HepG2 (cell line): ENCODE results near the gene SEMA4C. TPM values are rescaled to one million over a fixed set of nuclear protein-coding genes. Genes with fewer than 3 reads are reported as not detected.

Experiments used
- ATAC-seq: fragments of 200-7000 bp; cut with Tn5 transposase; 3 replicates; pipeline ENCODE4 v1.9.1; 2020; ENCODE audit warnings: mild to moderate bottlenecking, moderate library complexity
- BruUV-seq: library from RNA; stranded (reverse); fragments of 400-500 nt; replicated peaks from 2 replicates; lab custom pipeline; 2021; lab: Mats Ljungman, UMichigan
- CTCF ChIA-PET: fragments of 300-600 bp; formaldehyde crosslinking; extraction: SDS; loops from one replicate; lab custom pipeline; 2021; ENCODE audit warnings: low total read pairs, inconsistent platforms, low intra/inter-chr PET ratio; lab: Yijun Ruan, JAX
- POLR2A ChIA-PET: fragments of 350-600 bp; sonication (Branson Sonifier 250); formaldehyde crosslinking; loops from one replicate; lab custom pipeline; 2020; ENCODE audit warnings: antibody characterized with exemption, inconsistent platforms; lab: Yijun Ruan, JAX
- DNase-seq: peaks from one replicate; pipeline ENCODE4 v3.0.0-alpha.2; 2015; ENCODE audit warnings: low spot score
- FAIRE-seq: peaks from 3 replicates; lab custom pipeline; 2011; peaks lifted over from hg19 to GRCh38; lab: Jason Lieb, UNC
- H2AFZ ChIP-seq: one replicate; pipeline ENCODE4 v1.6.1; 2011; ENCODE audit warnings: low read length, inconsistent platforms
- H3K27ac ChIP-seq: fragments of 300-600 bp; 3 replicates; pipeline ENCODE4 v1.8.0; 2011; ENCODE audit warnings: mixed run types, mild to moderate bottlenecking, mixed read lengths, low read length, inconsistent platforms; ENCODE audit not compliant: insufficient read depth; ENCODE audit errors: extremely low read length
- H3K27me3 ChIP-seq, 2 experiments: fragments of 200-600 bp in 1 of 2; 2 replicates in 1 of 2; 3 replicates in 1 of 2; pipeline versions ENCODE4 v1.6.0 to v1.8.0; 2011; ENCODE audit warnings: low read length in 2 of 2, mild to moderate bottlenecking in 2 of 2, moderate library complexity in 2 of 2, inconsistent platforms in 1 of 2; ENCODE audit not compliant: insufficient read depth in 2 of 2, control insufficient read depth in 1 of 2
- H3K36me3 ChIP-seq, 2 experiments: fragments of 200-600 bp in 1 of 2; replicated peaks in 1 of 2; 2 replicates in 1 of 2; 3 replicates in 1 of 2; pipeline versions ENCODE4 v1.5.1 to v1.8.0; 2011; ENCODE audit warnings: low read length in 2 of 2, inconsistent platforms in 1 of 2; ENCODE audit not compliant: insufficient read depth in 2 of 2, control insufficient read depth in 1 of 2
- H3K4me1 ChIP-seq: 2 replicates; pipeline ENCODE4 v1.5.1; 2012; ENCODE audit warnings: low read length, inconsistent platforms; ENCODE audit not compliant: insufficient read depth
- H3K4me2 ChIP-seq: 2 replicates; pipeline ENCODE4 v1.6.0; 2011; ENCODE audit warnings: low read depth, low read length, inconsistent platforms
- H3K4me3 ChIP-seq, 3 experiments: fragments of 200-600 bp in 1 of 3; sonication (generic), shearing (Covaris generic) in 1 of 3; replicated peaks in 1 of 3; 2 replicates each; pipeline ENCODE4 v1.5.1; 2011 to 2016; ENCODE audit warnings: low read length in 3 of 3, inconsistent platforms in 2 of 3, low read depth in 2 of 3, mild to moderate bottlenecking in 2 of 3, control low read depth in 1 of 3, mixed read lengths in 1 of 3; ENCODE audit not compliant: insufficient read depth in 1 of 3
- H3K79me2 ChIP-seq: one replicate; pipeline ENCODE4 v1.6.1; 2011; ENCODE audit warnings: low read length, inconsistent platforms; ENCODE audit not compliant: insufficient read depth
- H3K9ac ChIP-seq: 2 replicates; pipeline ENCODE4 v1.6.0; 2011; ENCODE audit warnings: mild to moderate bottlenecking, low read depth, low read length, inconsistent platforms; ENCODE audit not compliant: insufficient read depth
- H3K9me3 ChIP-seq: 2 replicates; pipeline ENCODE4 v1.5.1; 2012; ENCODE audit warnings: mild to moderate bottlenecking, low read length
- H4K20me1 ChIP-seq: 2 replicates; pipeline ENCODE4 v1.6.0; 2011; ENCODE audit warnings: inconsistent platforms, mild to moderate bottlenecking, low read length, moderate library complexity; ENCODE audit not compliant: insufficient read depth
- DNMT1 ChIP-seq: sonication (generic); formaldehyde crosslinking; IDR thresholded peaks from 2 replicates; pipeline ENCODE4 v1.5.1; 2020; ENCODE audit warnings: mild to moderate bottlenecking, missing genetic modification reagents
- ETV6 ChIP-seq: sonication (generic); formaldehyde crosslinking; conservative IDR thresholded peaks from 2 replicates; pipeline ENCODE4 v1.4.0; 2020; ENCODE audit warnings: missing genetic modification reagents
- PHF8 ChIP-seq: sonication (generic); formaldehyde crosslinking; IDR thresholded peaks from 2 replicates; pipeline ENCODE4 v1.5.0; 2020; ENCODE audit warnings: missing genetic modification reagents
- POLR2AphosphoS5 ChIP-seq: IDR thresholded peaks from 2 replicates; pipeline ENCODE4 v1.6.1; 2012; ENCODE audit warnings: low read depth, low read length
- RBM22 ChIP-seq: fragments of 200-400 bp; formaldehyde crosslinking; optimal IDR thresholded peaks from 2 replicates; pipeline ENCODE3; 2017; ENCODE audit warnings: mild to moderate bottlenecking, low read length, moderate library complexity
- ZKSCAN8 ChIP-seq: IDR thresholded peaks from 2 replicates; pipeline ENCODE4 v1.6.1; 2016; ENCODE audit warnings: borderline replicate concordance, missing genetic modification reagents, missing compliant biosample characterization
- ZNF335 ChIP-seq: sonication (generic); formaldehyde crosslinking; IDR thresholded peaks from 2 replicates; pipeline ENCODE4 v1.4.0; 2020; ENCODE audit warnings: missing genetic modification reagents
- WGBS: methylation state at CpG from one replicate; pipeline ENCODE4 v1.1.6; 2017; ENCODE audit warnings: low lambda C conversion rate; 5-methylcytosine and 5-hydroxymethylcytosine counted together
- in situ Hi-C: cut with HindIII; loops from 2 replicates; pipeline ENCODE4 v1.10.0; 2017; ENCODE audit warnings: low pct_unique_long_range_greater_than_20kb; ENCODE audit not compliant: extremely low pct_ligation_motif_present
- intact Hi-C: fragments of 100-400 bp; cut with micrococcal nuclease; formaldehyde crosslinking; loops from one replicate; pipeline ENCODE4 v1.10.0; 2022; ENCODE audit not compliant: unreplicated experiment
- polyA plus RNA-seq, 8 experiments: library from polyadenylated mRNA; depleted of rRNA in 3 of 8; stranded (reverse) in 7 of 8; unstranded in 1 of 8; fragments of >200 nt; fragmentation: Illumina TruSeq in 4 of 8; extraction: Trizol in 4 of 8; gene quantifications; 2 replicates each; pipeline versions ENCODE4 v1.2.1 to v1.2.3, GENCODE V29; 2011 to 2016; ENCODE audit warnings: low read depth in 4 of 8, missing spikeins in 1 of 8, mixed read lengths in 1 of 8; ENCODE audit not compliant: insufficient read depth in 1 of 8
- total RNA-seq, 5 experiments: library from RNA; depleted of rRNA; stranded (reverse); fragments of >200 nt; fragmentation: Illumina TruSeq; extraction: Trizol; gene quantifications; 2 replicates each; pipeline ENCODE4 v1.2.3, GENCODE V29; 2016; ENCODE audit warnings: low read depth in 1 of 5
- TF ChIP-seq, protein P1 (sequence below): sonication (generic); formaldehyde crosslinking; IDR thresholded peaks from 2 replicates; pipeline ENCODE4 v1.5.1; 2020; ENCODE audit warnings: missing genetic modification reagents, mild to moderate bottlenecking, borderline replicate concordance
- TF ChIP-seq, protein P2 (sequence below): sonication (generic); formaldehyde crosslinking; IDR thresholded peaks from 2 replicates; pipeline ENCODE4 v1.4.0; 2020; ENCODE audit warnings: mild to moderate bottlenecking, missing genetic modification reagents

SEMA4C gene
- total and polyA plus RNA-seq, 2 of the 13 experiments (the other 11 are each of a cell fraction or from before 2014, with no cell fraction given) = 25.9 to 46.6 TPM

DNA sequence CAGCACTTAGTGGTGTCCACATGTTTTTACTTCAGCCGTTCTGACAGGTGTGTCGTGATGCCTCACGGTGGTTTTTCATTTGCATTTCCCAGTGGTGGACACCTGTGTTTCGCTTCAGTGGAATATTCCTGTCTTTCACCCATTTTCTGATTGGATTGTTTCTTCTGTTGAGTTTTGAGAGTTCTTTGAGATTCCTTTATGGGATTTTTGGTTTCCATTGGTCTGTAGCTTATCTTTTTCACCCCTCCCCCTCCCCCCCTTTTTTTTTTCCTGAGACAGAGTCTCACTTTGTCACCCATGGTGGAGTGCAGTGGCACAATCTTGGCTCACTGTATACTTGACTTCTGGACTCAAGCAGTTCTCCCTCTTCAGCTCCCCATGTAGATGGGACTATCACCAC lies 34.0 kb downstream of the SEMA4C start:
- Histone ChIP-seq H2AFZ (no peak overlapping the region), H3K36me3 (peaks cover 29 to 38% of the 10 kb centered on the region in 2 experiments), H3K4me2 (no peak overlapping the region), H3K27me3 (no peaks in the 10 kb centered on the region), H3K4me3 (no peak overlapping the region), H3K9ac (no peak overlapping the region), H3K4me1 (no peaks in the 10 kb centered on the region), H4K20me1 (peaks cover 8% of the 10 kb centered on the region; the same call in 1 of the 2 replicates), H3K79me2 (no peaks in the 10 kb centered on the region), H3K27ac (no peak overlapping the region), H3K9me3 (no peaks in the 10 kb centered on the region)
- intact Hi-C loops = no loop called here
- POLR2A ChIA-PET = interaction anchor here (1.6 kb wide), 1 partner anchor 22 kb away, joined by 6 read pairs; the partner anchor contains the start of gene ANKRD39
- CTCF ChIA-PET = no interaction called here
- DNase-seq (no peak), ATAC-seq (no peak), FAIRE-seq (peak; percentile 21)
- BruUV-seq = no TSS peak
- TF ChIP-seq PHF8 (no peak), ZNF335 (no peak), POLR2AphosphoS5 (peak; percentile 30; the same call in 1 of the 2 replicates), DNMT1 (CRISPR knock-in tag) (no peak), RBM22 (peak; percentile 54), ETV6 (CRISPR knock-in tag) (no peak), ZKSCAN8 (CRISPR knock-in tag) (no peak)
- TF ChIP-seq, protein P1, sequence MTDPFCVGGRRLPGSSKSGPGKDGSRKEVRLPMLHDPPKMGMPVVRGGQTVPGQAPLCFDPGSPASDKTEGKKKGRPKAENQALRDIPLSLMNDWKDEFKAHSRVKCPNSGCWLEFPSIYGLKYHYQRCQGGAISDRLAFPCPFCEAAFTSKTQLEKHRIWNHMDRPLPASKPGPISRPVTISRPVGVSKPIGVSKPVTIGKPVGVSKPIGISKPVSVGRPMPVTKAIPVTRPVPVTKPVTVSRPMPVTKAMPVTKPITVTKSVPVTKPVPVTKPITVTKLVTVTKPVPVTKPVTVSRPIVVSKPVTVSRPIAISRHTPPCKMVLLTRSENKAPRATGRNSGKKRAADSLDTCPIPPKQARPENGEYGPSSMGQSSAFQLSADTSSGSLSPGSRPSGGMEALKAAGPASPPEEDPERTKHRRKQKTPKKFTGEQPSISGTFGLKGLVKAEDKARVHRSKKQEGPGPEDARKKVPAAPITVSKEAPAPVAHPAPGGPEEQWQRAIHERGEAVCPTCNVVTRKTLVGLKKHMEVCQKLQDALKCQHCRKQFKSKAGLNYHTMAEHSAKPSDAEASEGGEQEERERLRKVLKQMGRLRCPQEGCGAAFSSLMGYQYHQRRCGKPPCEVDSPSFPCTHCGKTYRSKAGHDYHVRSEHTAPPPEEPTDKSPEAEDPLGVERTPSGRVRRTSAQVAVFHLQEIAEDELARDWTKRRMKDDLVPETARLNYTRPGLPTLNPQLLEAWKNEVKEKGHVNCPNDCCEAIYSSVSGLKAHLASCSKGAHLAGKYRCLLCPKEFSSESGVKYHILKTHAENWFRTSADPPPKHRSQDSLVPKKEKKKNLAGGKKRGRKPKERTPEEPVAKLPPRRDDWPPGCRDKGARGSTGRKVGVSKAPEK (CRISPR knock-in tag) = no peak
- TF ChIP-seq, protein P2, sequence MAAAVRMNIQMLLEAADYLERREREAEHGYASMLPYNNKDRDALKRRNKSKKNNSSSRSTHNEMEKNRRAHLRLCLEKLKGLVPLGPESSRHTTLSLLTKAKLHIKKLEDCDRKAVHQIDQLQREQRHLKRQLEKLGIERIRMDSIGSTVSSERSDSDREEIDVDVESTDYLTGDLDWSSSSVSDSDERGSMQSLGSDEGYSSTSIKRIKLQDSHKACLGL (CRISPR knock-in tag) = no peak
- in situ Hi-C loops = no loop called here
- 98% methylated on average over 4 of the region's 4 CpGs for WGBS
